ENCODE data around the gene RIPK1. TPM values are rescaled to one million over a fixed set of nuclear protein-coding genes. Genes with fewer than 3 reads are reported as not detected.
A peak's percentile ranks its signal among the peaks of the same experiment; 100 is the strongest.

RIPK1 gene
- total and polyA plus RNA-seq, 10 of the 15 experiments (the other 5 are each of a cell fraction or from before 2014, with no cell fraction given): 1.6 to 11.2 (median 6.3) TPM

DNA sequence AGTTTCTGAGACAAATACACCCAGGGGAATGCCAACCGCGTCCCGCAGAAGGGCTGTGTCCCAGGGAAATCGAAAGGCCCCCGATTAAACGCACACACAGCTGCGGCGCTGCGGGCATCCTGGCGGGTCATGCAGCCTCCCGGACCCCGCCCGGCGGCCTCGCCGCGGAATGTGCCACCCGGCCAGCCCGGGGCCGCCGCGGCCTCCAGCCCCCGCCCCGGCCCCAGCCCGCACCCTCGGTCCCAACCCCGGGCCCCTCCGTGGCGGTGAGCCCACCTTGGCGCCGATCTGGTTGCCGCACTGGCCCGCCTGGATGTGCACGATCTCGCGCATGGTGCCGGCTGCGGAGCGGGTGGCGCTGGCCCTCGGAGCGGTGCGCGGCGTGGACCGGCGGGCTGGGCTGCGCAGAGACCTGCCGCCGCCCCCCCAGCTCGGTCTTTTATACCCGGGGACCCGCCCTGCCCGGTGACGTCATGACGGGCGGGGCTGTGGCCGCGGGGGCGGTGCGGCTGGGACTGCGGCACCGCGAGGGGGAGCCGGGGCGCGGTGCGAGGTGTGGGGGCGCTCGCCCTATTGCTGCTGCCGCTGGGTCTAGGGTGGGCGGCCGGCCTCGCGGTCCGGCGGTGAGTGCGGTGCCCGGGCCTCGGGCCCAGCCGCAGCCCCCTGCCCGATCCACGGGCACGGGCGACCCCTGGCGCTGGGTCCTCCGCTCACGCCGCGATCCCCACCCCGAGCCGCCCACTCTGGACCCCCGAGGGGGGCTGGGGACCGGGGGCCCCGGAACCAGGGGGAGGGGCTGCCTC lies 89.0 kb downstream of the RIPK1 start, which contains the start of gene TUBB2A (continued):
- TF ChIP-seq, protein P1, sequence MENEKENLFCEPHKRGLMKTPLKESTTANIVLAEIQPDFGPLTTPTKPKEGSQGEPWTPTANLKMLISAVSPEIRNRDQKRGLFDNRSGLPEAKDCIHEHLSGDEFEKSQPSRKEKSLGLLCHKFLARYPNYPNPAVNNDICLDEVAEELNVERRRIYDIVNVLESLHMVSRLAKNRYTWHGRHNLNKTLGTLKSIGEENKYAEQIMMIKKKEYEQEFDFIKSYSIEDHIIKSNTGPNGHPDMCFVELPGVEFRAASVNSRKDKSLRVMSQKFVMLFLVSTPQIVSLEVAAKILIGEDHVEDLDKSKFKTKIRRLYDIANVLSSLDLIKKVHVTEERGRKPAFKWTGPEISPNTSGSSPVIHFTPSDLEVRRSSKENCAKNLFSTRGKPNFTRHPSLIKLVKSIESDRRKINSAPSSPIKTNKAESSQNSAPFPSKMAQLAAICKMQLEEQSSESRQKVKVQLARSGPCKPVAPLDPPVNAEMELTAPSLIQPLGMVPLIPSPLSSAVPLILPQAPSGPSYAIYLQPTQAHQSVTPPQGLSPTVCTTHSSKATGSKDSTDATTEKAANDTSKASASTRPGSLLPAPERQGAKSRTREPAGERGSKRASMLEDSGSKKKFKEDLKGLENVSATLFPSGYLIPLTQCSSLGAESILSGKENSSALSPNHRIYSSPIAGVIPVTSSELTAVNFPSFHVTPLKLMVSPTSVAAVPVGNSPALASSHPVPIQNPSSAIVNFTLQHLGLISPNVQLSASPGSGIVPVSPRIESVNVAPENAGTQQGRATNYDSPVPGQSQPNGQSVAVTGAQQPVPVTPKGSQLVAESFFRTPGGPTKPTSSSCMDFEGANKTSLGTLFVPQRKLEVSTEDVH (IDR thresholded peaks at IDR 0.05; ENCODE audit: low read depth, partially characterized antibody): no peak
- TF ChIP-seq ZSCAN29 (IDR thresholded peaks at IDR 0.05) (peak; percentile 12; the same call in 1 of the 2 replicates), SMAD1 (IDR thresholded peaks at IDR 0.05; ENCODE audit: low read depth, partially characterized antibody) (no peak), ZNF622 (IDR thresholded peaks at IDR 0.05) (no peak), CBX3 (IDR thresholded peaks at IDR 0.05; ENCODE audit: borderline replicate concordance, low read depth) (no peak), RAD51 (IDR thresholded peaks at IDR 0.05) (no peak), LARP7 (IDR thresholded peaks at IDR 0.05) (0 out of 2 replicates have a peak, but pooled peaks have one; percentile 57), BCL11A (IDR thresholded peaks at IDR 0.05; ENCODE audit: low read depth, low read length) (no peak), RB1 (IDR thresholded peaks at IDR 0.05; ENCODE audit: borderline replicate concordance) (peak; percentile 42; the same call in 1 of the 2 replicates), EGR1 (IDR thresholded peaks at IDR 0.05; ENCODE audit: borderline replicate concordance in 1 of 2, low read depth in 2 of 2, low read length in 2 of 2) (peak in 1 of 2 experiments; percentile 99; a peak in 2 of 3 replicates)
- TF ChIP-seq, protein P2, sequence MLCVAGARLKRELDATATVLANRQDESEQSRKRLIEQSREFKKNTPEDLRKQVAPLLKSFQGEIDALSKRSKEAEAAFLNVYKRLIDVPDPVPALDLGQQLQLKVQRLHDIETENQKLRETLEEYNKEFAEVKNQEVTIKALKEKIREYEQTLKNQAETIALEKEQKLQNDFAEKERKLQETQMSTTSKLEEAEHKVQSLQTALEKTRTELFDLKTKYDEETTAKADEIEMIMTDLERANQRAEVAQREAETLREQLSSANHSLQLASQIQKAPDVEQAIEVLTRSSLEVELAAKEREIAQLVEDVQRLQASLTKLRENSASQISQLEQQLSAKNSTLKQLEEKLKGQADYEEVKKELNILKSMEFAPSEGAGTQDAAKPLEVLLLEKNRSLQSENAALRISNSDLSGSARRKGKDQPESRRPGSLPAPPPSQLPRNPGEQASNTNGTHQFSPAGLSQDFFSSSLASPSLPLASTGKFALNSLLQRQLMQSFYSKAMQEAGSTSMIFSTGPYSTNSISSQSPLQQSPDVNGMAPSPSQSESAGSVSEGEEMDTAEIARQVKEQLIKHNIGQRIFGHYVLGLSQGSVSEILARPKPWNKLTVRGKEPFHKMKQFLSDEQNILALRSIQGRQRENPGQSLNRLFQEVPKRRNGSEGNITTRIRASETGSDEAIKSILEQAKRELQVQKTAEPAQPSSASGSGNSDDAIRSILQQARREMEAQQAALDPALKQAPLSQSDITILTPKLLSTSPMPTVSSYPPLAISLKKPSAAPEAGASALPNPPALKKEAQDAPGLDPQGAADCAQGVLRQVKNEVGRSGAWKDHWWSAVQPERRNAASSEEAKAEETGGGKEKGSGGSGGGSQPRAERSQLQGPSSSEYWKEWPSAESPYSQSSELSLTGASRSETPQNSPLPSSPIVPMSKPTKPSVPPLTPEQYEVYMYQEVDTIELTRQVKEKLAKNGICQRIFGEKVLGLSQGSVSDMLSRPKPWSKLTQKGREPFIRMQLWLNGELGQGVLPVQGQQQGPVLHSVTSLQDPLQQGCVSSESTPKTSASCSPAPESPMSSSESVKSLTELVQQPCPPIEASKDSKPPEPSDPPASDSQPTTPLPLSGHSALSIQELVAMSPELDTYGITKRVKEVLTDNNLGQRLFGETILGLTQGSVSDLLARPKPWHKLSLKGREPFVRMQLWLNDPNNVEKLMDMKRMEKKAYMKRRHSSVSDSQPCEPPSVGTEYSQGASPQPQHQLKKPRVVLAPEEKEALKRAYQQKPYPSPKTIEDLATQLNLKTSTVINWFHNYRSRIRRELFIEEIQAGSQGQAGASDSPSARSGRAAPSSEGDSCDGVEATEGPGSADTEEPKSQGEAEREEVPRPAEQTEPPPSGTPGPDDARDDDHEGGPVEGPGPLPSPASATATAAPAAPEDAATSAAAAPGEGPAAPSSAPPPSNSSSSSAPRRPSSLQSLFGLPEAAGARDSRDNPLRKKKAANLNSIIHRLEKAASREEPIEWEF (IDR thresholded peaks at IDR 0.05; ENCODE audit: insufficient replicate concordance, low read depth, low read length): no peak
- TF ChIP-seq, protein P3, sequence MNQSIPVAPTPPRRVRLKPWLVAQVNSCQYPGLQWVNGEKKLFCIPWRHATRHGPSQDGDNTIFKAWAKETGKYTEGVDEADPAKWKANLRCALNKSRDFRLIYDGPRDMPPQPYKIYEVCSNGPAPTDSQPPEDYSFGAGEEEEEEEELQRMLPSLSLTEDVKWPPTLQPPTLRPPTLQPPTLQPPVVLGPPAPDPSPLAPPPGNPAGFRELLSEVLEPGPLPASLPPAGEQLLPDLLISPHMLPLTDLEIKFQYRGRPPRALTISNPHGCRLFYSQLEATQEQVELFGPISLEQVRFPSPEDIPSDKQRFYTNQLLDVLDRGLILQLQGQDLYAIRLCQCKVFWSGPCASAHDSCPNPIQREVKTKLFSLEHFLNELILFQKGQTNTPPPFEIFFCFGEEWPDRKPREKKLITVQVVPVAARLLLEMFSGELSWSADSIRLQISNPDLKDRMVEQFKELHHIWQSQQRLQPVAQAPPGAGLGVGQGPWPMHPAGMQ (IDR thresholded peaks at IDR 0.05; ENCODE audit: borderline replicate concordance): no peak
- TF ChIP-seq, protein P4, sequence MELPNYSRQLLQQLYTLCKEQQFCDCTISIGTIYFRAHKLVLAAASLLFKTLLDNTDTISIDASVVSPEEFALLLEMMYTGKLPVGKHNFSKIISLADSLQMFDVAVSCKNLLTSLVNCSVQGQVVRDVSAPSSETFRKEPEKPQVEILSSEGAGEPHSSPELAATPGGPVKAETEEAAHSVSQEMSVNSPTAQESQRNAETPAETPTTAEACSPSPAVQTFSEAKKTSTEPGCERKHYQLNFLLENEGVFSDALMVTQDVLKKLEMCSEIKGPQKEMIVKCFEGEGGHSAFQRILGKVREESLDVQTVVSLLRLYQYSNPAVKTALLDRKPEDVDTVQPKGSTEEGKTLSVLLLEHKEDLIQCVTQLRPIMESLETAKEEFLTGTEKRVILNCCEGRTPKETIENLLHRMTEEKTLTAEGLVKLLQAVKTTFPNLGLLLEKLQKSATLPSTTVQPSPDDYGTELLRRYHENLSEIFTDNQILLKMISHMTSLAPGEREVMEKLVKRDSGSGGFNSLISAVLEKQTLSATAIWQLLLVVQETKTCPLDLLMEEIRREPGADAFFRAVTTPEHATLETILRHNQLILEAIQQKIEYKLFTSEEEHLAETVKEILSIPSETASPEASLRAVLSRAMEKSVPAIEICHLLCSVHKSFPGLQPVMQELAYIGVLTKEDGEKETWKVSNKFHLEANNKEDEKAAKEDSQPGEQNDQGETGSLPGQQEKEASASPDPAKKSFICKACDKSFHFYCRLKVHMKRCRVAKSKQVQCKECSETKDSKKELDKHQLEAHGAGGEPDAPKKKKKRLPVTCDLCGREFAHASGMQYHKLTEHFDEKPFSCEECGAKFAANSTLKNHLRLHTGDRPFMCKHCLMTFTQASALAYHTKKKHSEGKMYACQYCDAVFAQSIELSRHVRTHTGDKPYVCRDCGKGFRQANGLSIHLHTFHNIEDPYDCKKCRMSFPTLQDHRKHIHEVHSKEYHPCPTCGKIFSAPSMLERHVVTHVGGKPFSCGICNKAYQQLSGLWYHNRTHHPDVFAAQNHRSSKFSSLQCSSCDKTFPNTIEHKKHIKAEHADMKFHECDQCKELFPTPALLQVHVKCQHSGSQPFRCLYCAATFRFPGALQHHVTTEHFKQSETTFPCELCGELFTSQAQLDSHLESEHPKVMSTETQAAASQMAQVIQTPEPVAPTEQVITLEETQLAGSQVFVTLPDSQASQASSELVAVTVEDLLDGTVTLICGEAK (IDR thresholded peaks at IDR 0.05; ENCODE audit: borderline replicate concordance): no peak

Data from GM12878 (cell line).